ENCODE measurements around the gene CAMK1. TPM values are rescaled to one million over a fixed set of nuclear protein-coding genes. Genes with fewer than 3 reads are reported as not detected.

The CAMK1 gene
- polyA plus RNA-seq, 1 donor (not counting 4 experiments of a cell fraction or from before 2014, with no cell fraction given): 2.3 TPM

- Histone ChIP-seq H4K20me1 (ENCODE audit: control insufficient read depth, extremely low read depth, insufficient read depth, low read length) (no peaks in the 10 kb centered on the region), H3K4me1 (ENCODE audit: control insufficient read depth, extremely low read depth, insufficient read depth, low read length) (no peaks in the 10 kb centered on the region), H3K9me1 (ENCODE audit: control insufficient read depth, extremely low read depth, insufficient read depth, low read length) (no peaks in the 10 kb centered on the region), H3K4me3 (ENCODE audit: control insufficient read depth in 2 of 3, extremely low read depth in 1 of 3, insufficient read depth in 2 of 3, low read depth in 1 of 3, low read length in 3 of 3) (no peak overlapping the region), H3K79me2 (ENCODE audit: control insufficient read depth, insufficient read depth, low read length) (no peaks in the 10 kb centered on the region), H2AFZ (ENCODE audit: control insufficient read depth, low read length) (no peak overlapping the region), H3K36me3 (ENCODE audit: control insufficient read depth in 2 of 2, extremely low read depth in 1 of 2, insufficient read depth in 2 of 2, low read length in 2 of 2) (peaks cover 9 to 13% of the 10 kb centered on the region in 2 experiments), H3K27me3 (ENCODE audit: control insufficient read depth, extremely low read depth, insufficient read depth, low read length) (no peaks in the 10 kb centered on the region), H3K9ac (ENCODE audit: control insufficient read depth, extremely low read depth, insufficient read depth, low read length) (no peak overlapping the region), H3K9me3 (ENCODE audit: control insufficient read depth, low read depth, low read length) (no peaks in the 10 kb centered on the region), H3K4me2 (ENCODE audit: control insufficient read depth, extremely low read depth, insufficient read depth, low read depth, low read length) (no peak overlapping the region), H3K27ac (ENCODE audit: control insufficient read depth, insufficient read depth, low read length) (no peak overlapping the region)
- FAIRE-seq (no peak), DNase-seq (ENCODE audit: low read depth, low spot score) (no peak)
- dilution Hi-C loops (cut with MboI; ENCODE audit: extremely low pct_ligation_motif_present, low sequenced_read_pairs): no loop called here
- TF ChIP-seq CTCF (optimal IDR thresholded peaks at IDR 0.05 in 1 of 3, IDR thresholded peaks at IDR 0.05 in 1 of 3, conservative IDR thresholded peaks at IDR 0.05 in 1 of 3; ENCODE audit: extremely low read depth in 1 of 3, insufficient read depth in 2 of 3, low read length in 3 of 3): no peak
- TF ChIP-seq EZH2 (IDR thresholded peaks at IDR 0.05; ENCODE audit: low read length): no peak
Observed at GRCh38 chr3:9761919-9762318, 7.8 kb downstream of the CAMK1 start.

DNA sequence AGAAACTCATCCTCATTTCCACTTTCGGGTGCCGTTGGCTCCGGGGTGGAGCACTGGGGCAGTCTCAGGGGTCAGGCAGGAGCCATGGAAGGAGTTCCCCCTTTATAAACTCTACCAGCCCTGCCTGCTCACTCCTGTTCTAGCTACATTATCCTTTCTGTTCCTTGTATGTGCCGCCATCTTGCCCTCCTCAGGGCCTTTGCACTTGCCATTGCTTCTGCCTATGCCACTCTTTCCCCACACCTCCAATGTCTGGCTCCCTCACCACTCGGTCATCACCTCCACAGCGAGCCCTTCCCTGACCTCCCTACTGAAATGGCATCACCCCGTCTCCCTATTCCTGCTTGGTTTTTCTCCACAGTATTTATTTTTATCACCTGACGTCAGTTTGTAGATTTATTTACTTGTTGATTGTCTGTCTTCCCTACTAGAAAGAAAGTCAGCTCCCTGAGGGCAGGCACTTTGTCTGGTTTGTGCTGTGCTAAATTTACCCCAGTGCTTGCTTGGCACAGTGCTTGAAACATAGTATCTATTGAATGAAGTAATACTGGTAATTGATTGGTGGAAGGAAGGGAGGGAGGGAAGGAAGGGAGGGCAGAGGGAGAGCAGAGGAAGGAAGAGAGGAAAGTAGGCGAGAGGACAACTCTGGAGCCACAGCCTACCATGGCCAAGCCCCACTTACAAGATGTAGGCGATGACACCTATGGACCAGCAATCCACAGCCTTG, 8.8 kb downstream of the CAMK1 start:
- no peaks in the 10 kb centered on the region for H3K79me2 ChIP-seq (ENCODE audit: control insufficient read depth, insufficient read depth, low read length)
- dilution Hi-C loops (cut with MboI; ENCODE audit: extremely low pct_ligation_motif_present, low sequenced_read_pairs): no loop called here
- FAIRE-seq (no peak), DNase-seq (ENCODE audit: low read depth, low spot score) (no peak)
- H3K4me3 ChIP-seq (ENCODE audit: control insufficient read depth in 2 of 3, extremely low read depth in 1 of 3, insufficient read depth in 2 of 3, low read depth in 1 of 3, low read length in 3 of 3): no peak overlapping the region
- H3K9ac ChIP-seq (ENCODE audit: control insufficient read depth, extremely low read depth, insufficient read depth, low read length): no peak overlapping the region
- no peaks in the 10 kb centered on the region for H3K9me1 ChIP-seq (ENCODE audit: control insufficient read depth, extremely low read depth, insufficient read depth, low read length)
- H2AFZ ChIP-seq (ENCODE audit: control insufficient read depth, low read length): no peak overlapping the region
- no peaks in the 10 kb centered on the region for H3K27me3 ChIP-seq (ENCODE audit: control insufficient read depth, extremely low read depth, insufficient read depth, low read length)
- H3K36me3 ChIP-seq (ENCODE audit: control insufficient read depth in 2 of 2, extremely low read depth in 1 of 2, insufficient read depth in 2 of 2, low read length in 2 of 2): peaks cover 15 to 18% of the 10 kb centered on the region in 2 experiments
- no peak overlapping the region for H3K27ac ChIP-seq (ENCODE audit: control insufficient read depth, insufficient read depth, low read length)
- no peak overlapping the region for H3K4me2 ChIP-seq (ENCODE audit: control insufficient read depth, extremely low read depth, insufficient read depth, low read depth, low read length)
- H3K9me3 ChIP-seq (ENCODE audit: control insufficient read depth, low read depth, low read length): no peaks in the 10 kb centered on the region
- TF ChIP-seq EZH2 (IDR thresholded peaks at IDR 0.05; ENCODE audit: low read length) (no peak), CTCF (optimal IDR thresholded peaks at IDR 0.05 in 1 of 3, IDR thresholded peaks at IDR 0.05 in 1 of 3, conservative IDR thresholded peaks at IDR 0.05 in 1 of 3; ENCODE audit: extremely low read depth in 1 of 3, insufficient read depth in 2 of 3, low read length in 3 of 3) (no peak)
- no peaks in the 10 kb centered on the region for H3K4me1 ChIP-seq (ENCODE audit: control insufficient read depth, extremely low read depth, insufficient read depth, low read length)
- H4K20me1 ChIP-seq (ENCODE audit: control insufficient read depth, extremely low read depth, insufficient read depth, low read length): no peaks in the 10 kb centered on the region
